ENCODE results near the gene RB1.

RB1 gene

DNA sequence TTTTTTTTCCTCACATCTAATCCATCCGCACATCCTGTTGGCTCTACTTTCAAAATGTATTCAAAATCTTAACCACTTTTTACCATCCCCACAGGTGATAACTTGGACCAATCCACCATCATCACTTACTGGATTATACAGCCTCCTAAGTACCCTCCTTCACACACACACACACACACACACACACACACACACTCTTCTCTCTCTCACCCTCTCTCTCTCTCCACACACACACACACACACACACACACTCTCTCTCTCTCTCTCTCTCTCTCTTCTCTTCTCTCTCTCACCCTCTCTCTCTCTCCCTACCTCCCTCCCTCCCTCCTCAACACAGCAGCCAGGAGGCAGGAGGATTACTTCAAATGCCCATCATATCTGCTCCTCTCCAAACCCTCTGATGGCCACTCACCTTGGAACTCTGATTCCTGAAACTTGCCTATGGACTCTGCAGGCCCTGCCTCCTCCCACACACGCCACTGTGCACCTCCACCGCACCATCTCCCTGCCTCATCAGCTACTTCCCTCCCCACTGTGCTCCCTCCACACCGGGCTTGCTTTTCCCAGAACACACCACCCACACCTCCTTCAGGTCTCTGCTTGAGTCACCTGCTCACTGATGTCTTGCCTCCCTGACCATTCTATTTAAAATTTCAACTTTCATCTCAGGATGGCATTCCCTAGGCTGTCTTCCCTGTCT lies 189.7 kb downstream of the RB1 start:
- TF ChIP-seq SIN3A (IDR thresholded peaks at IDR 0.05; ENCODE audit: borderline replicate concordance, insufficient read depth, low read length) (no peak), TAF1 (IDR thresholded peaks at IDR 0.05; ENCODE audit: borderline replicate concordance, insufficient read depth, low read length) (no peak), FOXP2 (optimal IDR thresholded peaks at IDR 0.05; ENCODE audit: borderline replicate concordance, extremely low read depth, extremely low read length, insufficient read depth) (no peak), POLR2AphosphoS5 (IDR thresholded peaks at IDR 0.05; ENCODE audit: low read depth, low read length) (no peak)
- TF ChIP-seq, protein P1, sequence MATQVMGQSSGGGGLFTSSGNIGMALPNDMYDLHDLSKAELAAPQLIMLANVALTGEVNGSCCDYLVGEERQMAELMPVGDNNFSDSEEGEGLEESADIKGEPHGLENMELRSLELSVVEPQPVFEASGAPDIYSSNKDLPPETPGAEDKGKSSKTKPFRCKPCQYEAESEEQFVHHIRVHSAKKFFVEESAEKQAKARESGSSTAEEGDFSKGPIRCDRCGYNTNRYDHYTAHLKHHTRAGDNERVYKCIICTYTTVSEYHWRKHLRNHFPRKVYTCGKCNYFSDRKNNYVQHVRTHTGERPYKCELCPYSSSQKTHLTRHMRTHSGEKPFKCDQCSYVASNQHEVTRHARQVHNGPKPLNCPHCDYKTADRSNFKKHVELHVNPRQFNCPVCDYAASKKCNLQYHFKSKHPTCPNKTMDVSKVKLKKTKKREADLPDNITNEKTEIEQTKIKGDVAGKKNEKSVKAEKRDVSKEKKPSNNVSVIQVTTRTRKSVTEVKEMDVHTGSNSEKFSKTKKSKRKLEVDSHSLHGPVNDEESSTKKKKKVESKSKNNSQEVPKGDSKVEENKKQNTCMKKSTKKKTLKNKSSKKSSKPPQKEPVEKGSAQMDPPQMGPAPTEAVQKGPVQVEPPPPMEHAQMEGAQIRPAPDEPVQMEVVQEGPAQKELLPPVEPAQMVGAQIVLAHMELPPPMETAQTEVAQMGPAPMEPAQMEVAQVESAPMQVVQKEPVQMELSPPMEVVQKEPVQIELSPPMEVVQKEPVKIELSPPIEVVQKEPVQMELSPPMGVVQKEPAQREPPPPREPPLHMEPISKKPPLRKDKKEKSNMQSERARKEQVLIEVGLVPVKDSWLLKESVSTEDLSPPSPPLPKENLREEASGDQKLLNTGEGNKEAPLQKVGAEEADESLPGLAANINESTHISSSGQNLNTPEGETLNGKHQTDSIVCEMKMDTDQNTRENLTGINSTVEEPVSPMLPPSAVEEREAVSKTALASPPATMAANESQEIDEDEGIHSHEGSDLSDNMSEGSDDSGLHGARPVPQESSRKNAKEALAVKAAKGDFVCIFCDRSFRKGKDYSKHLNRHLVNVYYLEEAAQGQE (IDR thresholded peaks at IDR 0.05; ENCODE audit: insufficient read depth in 1 of 2, low read depth in 2 of 2, low read length in 2 of 2): no peak

DNA sequence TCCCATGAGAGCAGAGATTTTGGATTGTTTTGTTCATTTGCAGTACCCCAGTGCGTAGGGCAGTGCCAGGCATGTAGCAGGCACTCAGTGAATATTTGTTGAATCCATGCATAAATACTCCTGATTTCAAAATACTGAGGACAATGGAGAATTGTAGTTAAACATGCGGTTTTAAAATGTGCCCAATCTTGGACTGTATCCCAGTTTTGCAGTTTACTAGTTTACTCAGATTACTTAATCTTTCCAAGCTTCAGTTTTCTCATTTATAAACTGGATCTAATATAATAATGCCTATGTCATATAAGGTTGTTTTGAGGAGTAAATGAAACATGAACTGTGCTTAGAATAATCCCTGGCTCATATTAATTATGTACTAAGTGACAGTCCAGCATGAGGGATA lies 190.3 kb downstream of the RB1 start:
- TF ChIP-seq, protein P1 (IDR thresholded peaks at IDR 0.05; ENCODE audit: insufficient read depth in 1 of 2, low read depth in 2 of 2, low read length in 2 of 2): no peak
- TF ChIP-seq SIN3A (IDR thresholded peaks at IDR 0.05; ENCODE audit: borderline replicate concordance, insufficient read depth, low read length): no peak
- TF ChIP-seq FOXP2 (optimal IDR thresholded peaks at IDR 0.05; ENCODE audit: borderline replicate concordance, extremely low read depth, extremely low read length, insufficient read depth): no peak
- TF ChIP-seq POLR2AphosphoS5 (IDR thresholded peaks at IDR 0.05; ENCODE audit: low read depth, low read length): no peak
- TF ChIP-seq TAF1 (IDR thresholded peaks at IDR 0.05; ENCODE audit: borderline replicate concordance, insufficient read depth, low read length): no peak

DNA sequence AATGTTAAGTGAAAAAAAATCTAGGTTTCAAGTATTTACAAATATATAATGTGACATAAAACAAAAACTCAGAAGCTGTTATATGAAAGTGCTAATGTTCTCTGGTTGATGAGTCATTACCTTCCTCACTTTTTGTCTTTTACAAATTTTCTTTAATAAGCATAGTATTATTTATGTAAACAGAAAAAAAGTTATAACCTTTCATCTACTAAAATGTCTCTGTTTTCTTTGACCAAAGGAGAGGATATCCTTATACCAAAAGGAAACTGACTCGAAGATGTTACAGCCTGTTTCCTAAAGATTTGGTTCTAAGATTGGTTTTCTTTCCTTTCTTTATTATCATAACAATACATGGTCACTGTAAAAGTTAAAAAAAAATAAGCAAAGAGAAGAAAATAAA lies 191.3 kb downstream of the RB1 start:
- TF ChIP-seq TAF1 (IDR thresholded peaks at IDR 0.05; ENCODE audit: borderline replicate concordance, insufficient read depth, low read length): no peak
- TF ChIP-seq SIN3A (IDR thresholded peaks at IDR 0.05; ENCODE audit: borderline replicate concordance, insufficient read depth, low read length): no peak
- TF ChIP-seq, protein P1 (IDR thresholded peaks at IDR 0.05; ENCODE audit: insufficient read depth in 1 of 2, low read depth in 2 of 2, low read length in 2 of 2): no peak
- no peak for TF ChIP-seq POLR2AphosphoS5 (IDR thresholded peaks at IDR 0.05; ENCODE audit: low read depth, low read length)
- no peak for TF ChIP-seq FOXP2 (optimal IDR thresholded peaks at IDR 0.05; ENCODE audit: borderline replicate concordance, extremely low read depth, extremely low read length, insufficient read depth)

DNA sequence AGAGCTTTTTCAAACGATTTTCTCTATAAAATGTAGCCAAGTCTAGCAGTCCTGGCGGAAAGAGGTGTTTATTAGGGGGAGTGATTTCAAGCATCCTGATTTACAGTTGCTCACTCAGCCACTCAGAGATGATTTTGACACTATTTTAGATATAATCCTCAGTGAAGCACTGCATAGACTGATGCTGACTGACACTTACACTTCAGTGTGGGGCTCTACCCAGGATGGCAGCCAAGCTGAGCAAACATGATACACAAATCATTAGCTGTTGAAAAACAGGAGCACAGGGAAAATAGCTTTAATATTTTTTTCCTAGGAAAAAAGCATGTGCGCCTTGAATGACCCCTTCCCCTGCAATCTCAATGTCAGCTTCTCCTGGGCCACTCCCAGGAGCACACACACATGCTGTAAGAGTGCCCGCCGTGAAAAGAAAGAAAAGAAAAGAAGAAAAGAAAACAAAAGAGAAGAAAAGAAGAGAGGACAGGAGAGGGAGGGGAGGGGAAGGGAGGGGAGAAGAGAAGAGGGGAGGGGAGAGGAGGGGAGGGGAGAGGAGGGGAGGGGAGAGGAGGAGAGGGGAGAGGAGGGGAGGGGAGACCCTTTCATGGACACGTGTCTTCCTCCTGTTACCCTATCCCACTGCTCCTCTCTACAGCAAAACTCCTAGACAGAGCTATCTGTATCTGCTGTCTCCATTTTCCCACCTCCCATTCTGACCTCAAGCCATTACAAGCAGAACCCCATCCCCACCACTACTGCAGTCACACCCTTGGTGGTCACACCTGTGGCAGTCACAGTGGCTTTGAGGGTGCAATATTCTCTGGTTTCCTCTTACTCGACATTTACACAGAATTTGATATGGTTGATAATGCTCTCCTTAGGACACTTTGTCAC lies 193.0 kb downstream of the RB1 start:
- TF ChIP-seq, protein P1 (IDR thresholded peaks at IDR 0.05; ENCODE audit: insufficient read depth in 1 of 2, low read depth in 2 of 2, low read length in 2 of 2): no peak
- TF ChIP-seq FOXP2 (optimal IDR thresholded peaks at IDR 0.05; ENCODE audit: borderline replicate concordance, extremely low read depth, extremely low read length, insufficient read depth) (no peak), POLR2AphosphoS5 (IDR thresholded peaks at IDR 0.05; ENCODE audit: low read depth, low read length) (no peak), TAF1 (IDR thresholded peaks at IDR 0.05; ENCODE audit: borderline replicate concordance, insufficient read depth, low read length) (no peak), SIN3A (IDR thresholded peaks at IDR 0.05; ENCODE audit: borderline replicate concordance, insufficient read depth, low read length) (no peak)

Measured in PFSK-1 (cell line).